Measurements from ENCODE around the gene XRN2.

XRN2 gene

DNA sequence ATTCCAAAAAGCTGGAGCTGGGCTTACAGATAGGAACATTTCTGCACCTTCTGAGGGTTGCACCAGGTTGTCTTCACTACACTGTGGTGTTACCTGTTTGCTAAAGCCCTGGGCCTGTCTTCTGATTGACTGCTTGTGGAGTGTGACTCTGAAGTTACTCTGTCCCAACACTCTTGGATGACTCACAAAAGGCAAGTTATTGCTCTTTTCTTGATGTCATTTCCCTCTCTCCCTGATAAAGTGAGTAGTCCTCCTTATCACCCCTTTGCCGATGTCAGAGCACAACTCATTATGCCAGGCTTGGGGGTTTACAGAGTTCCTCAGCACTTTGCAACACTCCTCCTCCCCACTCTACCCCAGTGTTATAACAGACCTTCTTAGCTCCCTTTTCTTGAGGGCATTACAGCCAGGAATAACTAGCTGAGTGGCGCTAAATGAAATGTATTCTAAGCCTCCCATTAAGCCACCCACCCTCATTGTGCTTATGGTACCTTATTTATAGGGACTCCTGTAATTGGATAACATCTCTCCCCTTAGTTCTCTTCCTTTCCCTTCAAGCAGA is 130.3 kb downstream of the XRN2 start:
- DNase-seq, result no peak

DNA sequence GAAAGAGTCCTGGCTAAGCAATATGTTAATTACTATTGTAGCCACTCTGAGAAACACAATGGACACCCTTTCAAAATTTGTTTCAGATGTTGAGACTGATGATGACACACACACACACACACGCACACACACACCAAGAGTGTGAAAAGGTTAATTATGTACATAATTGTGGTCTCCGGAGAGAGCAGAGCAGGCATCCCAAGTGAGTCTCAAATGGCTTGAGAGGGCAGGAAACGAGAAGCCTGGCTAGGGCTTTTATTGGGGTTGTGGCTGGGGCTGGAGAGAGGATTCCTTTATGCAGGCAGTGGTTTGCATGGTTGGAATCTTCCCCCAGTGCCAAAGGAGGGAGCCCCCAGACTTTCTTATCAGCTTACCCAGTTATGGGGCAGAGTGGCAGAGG is 132.4 kb downstream of the XRN2 start:
- DNase-seq, result no peak

DNA sequence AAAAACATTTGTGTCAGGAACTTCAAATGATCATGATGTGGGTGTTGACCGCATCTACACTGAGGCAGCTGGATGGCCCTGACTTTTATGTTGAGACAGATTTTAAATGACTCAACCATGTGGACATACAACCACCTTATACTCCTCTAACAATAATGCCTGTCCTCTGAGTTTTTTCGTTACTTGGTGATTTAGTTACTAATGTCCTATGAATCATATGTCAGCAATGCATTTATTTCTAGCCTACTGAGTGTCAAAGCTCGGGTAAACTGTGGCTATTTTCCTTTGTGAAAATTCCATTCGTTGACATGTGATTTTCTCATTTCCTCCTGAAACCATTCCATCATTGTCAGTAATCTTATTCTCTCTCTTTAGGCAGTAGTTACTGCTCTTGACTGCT is 133.1 kb downstream of the XRN2 start:
- DNase-seq, result no peak

DNA sequence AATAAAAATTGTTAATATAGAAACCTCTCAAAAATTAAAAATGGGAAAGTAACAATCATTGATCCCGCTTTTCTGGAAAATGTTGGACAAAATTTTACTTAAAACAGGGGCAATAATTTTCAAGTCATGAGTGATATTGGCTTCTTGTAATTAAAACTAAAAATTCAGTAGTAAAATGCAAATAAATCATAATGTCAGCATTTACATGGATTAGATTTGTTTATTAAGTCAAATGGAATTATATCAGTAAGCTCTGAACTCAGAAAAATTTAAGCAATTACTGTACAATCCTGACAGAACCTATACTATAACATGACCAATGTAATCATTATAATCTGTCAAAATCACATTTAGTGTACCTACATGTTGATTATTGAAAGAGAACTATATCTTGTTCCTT is 134.1 kb downstream of the XRN2 start:
- DNase-seq, result no peak

DNA sequence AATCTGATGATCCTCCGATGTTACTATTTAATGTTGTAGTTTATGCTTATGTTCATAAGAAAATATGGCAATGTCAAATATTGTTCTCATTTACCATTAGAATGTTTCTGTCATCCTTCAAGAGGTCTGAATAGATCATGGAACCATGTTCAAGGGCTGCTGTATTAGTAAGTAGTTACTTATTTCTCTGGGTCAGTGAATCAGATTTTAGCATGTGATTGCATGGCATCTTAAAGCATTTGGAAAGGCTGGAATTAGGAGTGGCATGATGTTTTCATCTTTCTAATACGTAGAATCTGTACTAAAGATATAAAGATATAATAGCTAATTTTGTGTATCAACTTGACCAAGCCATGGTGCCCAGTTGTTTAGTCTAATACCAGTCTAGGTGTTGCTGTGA is 134.7 kb downstream of the XRN2 start:
- no peak for DNase-seq

All from NCI-H2171 (cell line).